ENCODE measurements around the gene THYN1. TPM values are rescaled to one million over a fixed set of nuclear protein-coding genes. Genes with fewer than 3 reads are reported as not detected.

The THYN1 gene
- total RNA-seq, 4 donors from 2014 or later = 12.7 to 27.8 (median 17.2) TPM

- TF ChIP-seq POLR2A (IDR thresholded peaks at IDR 0.05) (no peak), CTCF (IDR thresholded peaks at IDR 0.05 in 4 of 5, conservative IDR thresholded peaks at IDR 0.05 in 1 of 5) (no peak)
- H3K9me3 ChIP-seq = no peaks in the 10 kb centered on the region
- in situ Hi-C loops (cut with MboI; ENCODE audit: low sequenced_read_pairs in 4 of 4) = no loop called here
- DNase-seq (no peak), ATAC-seq (no peak)
- no peaks in the 10 kb centered on the region for H3K36me3 ChIP-seq
- intact Hi-C loops (cut with DNase I; ENCODE audit: low total_unique reads) = no loop called here
- H3K4me1 ChIP-seq = no peaks in the 10 kb centered on the region
- H3K27ac ChIP-seq = no peak overlapping the region
- no peak overlapping the region for H3K4me3 ChIP-seq
- H3K27me3 ChIP-seq = no peaks in the 10 kb centered on the region
Measured at GRCh38 chr11:134291196-134291595, 38.0 kb upstream of the THYN1 start.

- Histone ChIP-seq H3K36me3 (no peaks in the 10 kb centered on the region), H3K4me3 (no peak overlapping the region), H3K9me3 (no peaks in the 10 kb centered on the region), H3K4me1 (no peaks in the 10 kb centered on the region), H3K27ac (no peak overlapping the region), H3K27me3 (no peaks in the 10 kb centered on the region)
- in situ Hi-C loops (cut with MboI; ENCODE audit: low sequenced_read_pairs in 4 of 4) = no loop called here
- no peak for TF ChIP-seq POLR2A (IDR thresholded peaks at IDR 0.05)
- no peak for TF ChIP-seq CTCF (IDR thresholded peaks at IDR 0.05 in 4 of 5, conservative IDR thresholded peaks at IDR 0.05 in 1 of 5)
- DNase-seq (no peak), ATAC-seq (no peak)
- intact Hi-C loops (cut with DNase I; ENCODE audit: low total_unique reads) = no loop called here
Measured at GRCh38 chr11:134290646-134291045, 37.5 kb upstream of the THYN1 start.

- Histone ChIP-seq H3K36me3 (no peaks in the 10 kb centered on the region), H3K27ac (no peak overlapping the region), H3K4me1 (no peaks in the 10 kb centered on the region), H3K9me3 (no peaks in the 10 kb centered on the region), H3K27me3 (no peaks in the 10 kb centered on the region), H3K4me3 (no peak overlapping the region)
- DNase-seq = no peak
- no peak for ATAC-seq
- TF ChIP-seq POLR2A (IDR thresholded peaks at IDR 0.05) = no peak
- no peak for TF ChIP-seq CTCF (IDR thresholded peaks at IDR 0.05 in 4 of 5, conservative IDR thresholded peaks at IDR 0.05 in 1 of 5)
- intact Hi-C loops (cut with DNase I; ENCODE audit: low total_unique reads) (no loop called here), in situ Hi-C loops (cut with MboI; ENCODE audit: low sequenced_read_pairs in 4 of 4) (no loop called here)
Measured at GRCh38 chr11:134289789-134290188, 36.6 kb upstream of the THYN1 start.

- intact Hi-C loops (cut with DNase I; ENCODE audit: low total_unique reads) (no loop called here), in situ Hi-C loops (cut with MboI; ENCODE audit: low sequenced_read_pairs in 4 of 4) (no loop called here)
Measured at GRCh38 chr11:134289167-134289566, 36.0 kb upstream of the THYN1 start.

More at GRCh38 chr11:134289167-134289566, 36.0 kb upstream of the THYN1 start:
- no peak for TF ChIP-seq POLR2A (IDR thresholded peaks at IDR 0.05)
- TF ChIP-seq CTCF (IDR thresholded peaks at IDR 0.05 in 4 of 5, conservative IDR thresholded peaks at IDR 0.05 in 1 of 5) = no peak
- no peak for ATAC-seq
- Histone ChIP-seq H3K9me3 (no peaks in the 10 kb centered on the region), H3K36me3 (no peaks in the 10 kb centered on the region), H3K4me1 (no peaks in the 10 kb centered on the region), H3K4me3 (no peak overlapping the region), H3K27me3 (no peaks in the 10 kb centered on the region), H3K27ac (no peak overlapping the region)
- DNase-seq = no peak

Measured in gastrocnemius medialis (tissue), 4 donors.